Parietal lobe (tissue), 2 donors: Measurements from ENCODE around the gene BMP4. TPM values are rescaled to one million over a fixed set of nuclear protein-coding genes. Genes with fewer than 3 reads are reported as not detected.

Experiments
- small RNA-seq: library from RNA; depleted of rRNA; stranded (forward); fragments of <200 nt; gene quantifications from one replicate; pipeline ENCODE3, GENCODE V24; 2014; ENCODE audit warnings: low replicate concordance
- total RNA-seq: library from RNA; depleted of rRNA; stranded (reverse); fragments of >200 nt; gene quantifications from one replicate; pipeline ENCODE4 v1.2.3, GENCODE V29; 2014

The BMP4 gene
- not detected for total RNA-seq

GRCh38 chr14:53956427-53957201 lies at the start of gene BMP4:
Gene BMP4, minus strand, starts transcription at chr14:53956825. Its CDS starts 4,603 bp downstream, at chr14:53952222.

Small RNA genes lying within 50 kb of the gene (small RNA-seq; reads per million reads assigned to genes)
- gene MIR5580: not detected
